Measurements from ENCODE around the gene PNCK. TPM values are rescaled to one million over a fixed set of nuclear protein-coding genes. Genes with fewer than 3 reads are reported as not detected.

The PNCK gene
- total RNA-seq, 2 experiments from 2014 or later, result 0.60 to 0.96 TPM

GRCh38 chrX:153643431-153644351 is 29.9 kb downstream of the PNCK start:
- CTCF ChIA-PET, result interaction anchor here (0.5 to 1.3 kb wide), 7 partner anchors 10 to 611 kb away, joined by 3 to 6 read pairs (median 3); no protein-coding TSS in a partner anchor
- Mint-ChIP-seq H3K27ac (no peak overlapping the region), H3K4me1 (peaks cover 9% of the 10 kb centered on the region), H3K27me3 (peaks cover 43% of the 10 kb centered on the region), H3K4me3 (no peak overlapping the region), H3K36me3 (ENCODE audit: low read depth) (no peaks in the 10 kb centered on the region), H3K9me3 (no peaks in the 10 kb centered on the region)
- POLR2A ChIA-PET, result no interaction called here
- DNase-seq, result no peak

DNA sequence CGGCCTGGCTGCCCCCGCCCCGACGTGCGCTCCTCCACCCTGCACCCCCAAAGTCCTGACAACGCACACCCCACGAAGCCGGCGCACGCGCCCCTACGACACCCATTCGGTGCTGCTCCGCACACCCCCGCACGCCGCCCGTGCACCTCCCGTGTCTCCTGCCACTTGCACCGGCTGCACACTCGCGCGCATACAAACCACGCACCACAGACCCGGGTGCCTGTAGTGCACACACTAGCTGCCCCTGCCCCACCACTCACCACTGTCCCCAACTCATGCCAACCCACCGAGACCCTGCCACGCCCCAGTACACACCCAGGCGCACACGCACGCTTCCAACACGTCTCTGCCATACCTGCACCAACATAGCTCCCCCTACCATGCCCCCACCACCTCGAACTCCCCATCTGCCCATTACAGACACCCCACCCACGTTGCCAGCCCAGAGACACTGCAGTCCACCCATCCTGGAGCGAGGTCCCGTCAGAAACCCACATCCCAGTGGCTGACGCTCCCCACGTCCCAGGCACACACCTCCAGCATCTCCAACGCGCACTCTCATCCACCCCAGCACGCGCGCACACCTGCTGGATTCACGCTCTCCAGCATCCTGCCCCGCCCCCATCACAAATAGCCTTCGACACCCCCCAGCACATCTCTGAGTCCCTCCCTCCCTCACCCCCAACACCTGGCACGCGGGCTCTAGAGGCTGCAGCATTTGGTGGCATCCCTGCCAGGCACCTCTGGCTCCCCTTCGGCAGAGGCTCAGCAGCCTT is 30.8 kb downstream of the PNCK start:
- ChIA-PET POLR2A (no interaction called here), CTCF (interaction anchor here (0.6 to 1.0 kb wide), 3 partner anchors 14 to 174 kb away, joined by 3 read pairs; no protein-coding TSS in a partner anchor)
- Mint-ChIP-seq H3K27ac (no peak overlapping the region), H3K4me1 (peaks cover 9% of the 10 kb centered on the region), H3K4me3 (no peak overlapping the region), H3K9me3 (no peaks in the 10 kb centered on the region), H3K36me3 (ENCODE audit: low read depth) (no peaks in the 10 kb centered on the region), H3K27me3 (peaks cover 39% of the 10 kb centered on the region)
- no peak for DNase-seq

DNA sequence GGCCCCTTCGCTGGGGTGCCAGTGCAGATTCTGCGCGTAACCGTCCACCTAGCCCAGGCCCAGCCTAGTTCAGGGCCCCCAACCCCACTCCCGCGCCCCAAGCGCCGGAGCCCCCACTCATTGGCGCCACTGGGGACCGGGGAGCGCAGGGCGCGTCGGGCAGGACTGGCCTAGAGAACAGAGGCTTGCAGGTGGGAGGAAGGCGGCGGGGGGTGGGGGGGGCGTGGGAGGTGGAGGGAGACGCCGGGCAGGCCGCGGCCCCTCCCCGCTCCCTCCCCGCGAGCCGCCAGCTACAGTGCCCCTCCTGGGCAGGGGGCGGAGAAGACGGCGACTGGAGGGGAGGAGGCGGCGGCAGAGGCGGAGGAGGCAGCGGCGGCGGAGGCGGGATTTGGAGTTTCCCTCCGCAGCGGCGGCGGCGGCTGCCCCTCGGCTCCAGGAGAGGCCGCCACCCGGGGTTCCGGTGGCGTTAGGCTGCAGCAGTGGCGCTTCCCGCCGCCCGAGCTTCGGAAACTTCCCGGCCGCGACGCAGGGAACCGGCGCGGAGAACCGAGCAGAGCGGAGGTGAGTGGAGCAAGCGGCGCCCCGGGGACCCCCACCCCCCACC is 31.5 kb downstream of the PNCK start:
- H3K27ac Mint-ChIP-seq, result no peak overlapping the region
- H3K36me3 Mint-ChIP-seq (ENCODE audit: low read depth), result no peaks in the 10 kb centered on the region
- H3K4me1 Mint-ChIP-seq, result peaks cover 9% of the 10 kb centered on the region
- no peak overlapping the region for H3K4me3 Mint-ChIP-seq
- peaks cover 36% of the 10 kb centered on the region for H3K27me3 Mint-ChIP-seq
- no peak for DNase-seq
- CTCF ChIA-PET, result no interaction called here
- POLR2A ChIA-PET, result no interaction called here
- H3K9me3 Mint-ChIP-seq, result no peaks in the 10 kb centered on the region

DNA sequence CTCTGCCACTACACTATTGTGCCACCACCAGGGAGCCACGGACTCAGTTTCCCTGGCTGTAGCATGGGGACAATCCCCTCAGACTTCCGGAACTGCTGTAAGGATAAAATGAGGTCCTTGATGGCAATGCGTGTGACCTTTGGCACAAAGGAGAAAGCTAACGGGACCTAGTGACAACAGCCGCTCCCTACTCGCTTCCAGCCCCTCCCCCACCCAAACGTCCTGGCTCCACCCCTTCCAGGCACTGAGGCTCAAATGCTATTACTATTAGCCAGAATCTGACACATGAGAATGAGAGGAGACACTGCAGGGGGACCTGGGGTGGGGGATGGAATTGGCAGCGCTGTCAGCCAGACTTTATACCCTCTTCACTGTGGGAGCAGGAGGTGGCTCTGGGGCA is 32.0 kb downstream of the PNCK start:
- Mint-ChIP-seq H3K27ac (no peak overlapping the region), H3K27me3 (peaks cover 36% of the 10 kb centered on the region), H3K4me3 (no peak overlapping the region), H3K36me3 (ENCODE audit: low read depth) (no peaks in the 10 kb centered on the region), H3K4me1 (peaks cover 9% of the 10 kb centered on the region), H3K9me3 (no peaks in the 10 kb centered on the region)
- ChIA-PET CTCF (no interaction called here), POLR2A (no interaction called here)
- no peak for DNase-seq

DNA sequence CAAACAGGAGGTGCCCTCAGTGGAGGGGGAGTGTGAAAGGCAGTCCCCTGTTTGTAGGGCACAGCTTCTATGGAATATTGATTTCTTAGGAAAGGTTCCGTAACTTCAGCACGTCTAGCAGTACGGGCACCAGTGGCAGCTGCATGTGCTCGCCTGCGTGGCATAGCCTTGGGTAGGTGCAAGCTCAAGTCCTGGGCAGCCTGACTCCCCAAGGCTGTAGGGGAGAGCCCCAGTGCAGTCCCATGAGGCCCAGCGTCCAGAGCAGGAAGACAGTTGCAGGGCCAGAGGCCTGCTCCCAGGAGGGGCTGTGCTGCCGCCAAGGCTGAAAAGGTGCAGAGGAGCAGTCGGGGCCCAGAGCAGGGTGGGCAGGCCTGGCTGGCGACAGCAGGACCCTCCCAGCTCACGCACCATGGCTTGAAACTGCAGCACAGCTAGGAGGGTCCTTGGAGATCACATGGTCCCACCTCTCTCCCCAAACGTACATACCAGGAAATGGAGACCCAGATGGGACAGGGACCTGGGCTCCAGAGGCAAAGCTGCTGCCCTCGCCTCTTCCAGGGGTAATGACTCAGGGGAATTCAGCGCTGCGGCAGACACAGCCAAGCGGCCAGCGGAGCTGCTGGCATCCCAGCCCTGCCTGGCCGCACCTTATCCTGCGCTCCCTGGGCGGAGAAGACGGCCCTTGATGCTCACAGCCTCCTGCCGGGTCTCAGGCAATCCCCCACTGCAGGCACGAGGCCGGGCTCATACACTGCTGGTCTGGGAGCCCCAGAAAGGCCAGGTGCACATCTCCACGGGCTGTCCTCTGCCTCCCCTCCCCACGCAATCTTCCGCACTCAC is 32.7 kb downstream of the PNCK start:
- no peak for DNase-seq
- no peak overlapping the region for H3K4me3 Mint-ChIP-seq

GRCh38 chrX:153640045-153640686 is 33.4 kb downstream of the PNCK start:
- peaks cover 26% of the 10 kb centered on the region for H3K27me3 Mint-ChIP-seq
- no peak for DNase-seq
- POLR2A ChIA-PET, result no interaction called here
- no peak overlapping the region for H3K27ac Mint-ChIP-seq
- H3K4me3 Mint-ChIP-seq, result no peak overlapping the region
- CTCF ChIA-PET, result interaction anchor here (1.2 kb wide), 1 partner anchor 8 kb away, joined by 3 read pairs; no protein-coding TSS in a partner anchor
- H3K4me1 Mint-ChIP-seq, result peaks cover 9% of the 10 kb centered on the region
- no peaks in the 10 kb centered on the region for H3K36me3 Mint-ChIP-seq (ENCODE audit: low read depth)
- H3K9me3 Mint-ChIP-seq, result no peaks in the 10 kb centered on the region

More for the DNA sequence above, 32.7 kb downstream of the PNCK start:
- H3K27me3 Mint-ChIP-seq, result peaks cover 32% of the 10 kb centered on the region
- no peaks in the 10 kb centered on the region for H3K9me3 Mint-ChIP-seq
- no peak overlapping the region for H3K27ac Mint-ChIP-seq
- CTCF ChIA-PET, result interaction anchor here (1.2 kb wide), 1 partner anchor 9 kb away, joined by 3 read pairs; no protein-coding TSS in a partner anchor
- POLR2A ChIA-PET, result no interaction called here
- peaks cover 9% of the 10 kb centered on the region for H3K4me1 Mint-ChIP-seq
- no peaks in the 10 kb centered on the region for H3K36me3 Mint-ChIP-seq (ENCODE audit: low read depth)

- POLR2A ChIA-PET, result no interaction called here
- CTCF ChIA-PET, result no interaction called here
- Mint-ChIP-seq H3K27me3 (peaks cover 20% of the 10 kb centered on the region), H3K9me3 (no peaks in the 10 kb centered on the region), H3K4me1 (peaks cover 9% of the 10 kb centered on the region), H3K4me3 (no peak overlapping the region), H3K27ac (no peak overlapping the region), H3K36me3 (ENCODE audit: low read depth) (no peaks in the 10 kb centered on the region)
- no peak for DNase-seq
Observed at GRCh38 chrX:153639177-153640044, 34.2 kb downstream of the PNCK start.

DNA sequence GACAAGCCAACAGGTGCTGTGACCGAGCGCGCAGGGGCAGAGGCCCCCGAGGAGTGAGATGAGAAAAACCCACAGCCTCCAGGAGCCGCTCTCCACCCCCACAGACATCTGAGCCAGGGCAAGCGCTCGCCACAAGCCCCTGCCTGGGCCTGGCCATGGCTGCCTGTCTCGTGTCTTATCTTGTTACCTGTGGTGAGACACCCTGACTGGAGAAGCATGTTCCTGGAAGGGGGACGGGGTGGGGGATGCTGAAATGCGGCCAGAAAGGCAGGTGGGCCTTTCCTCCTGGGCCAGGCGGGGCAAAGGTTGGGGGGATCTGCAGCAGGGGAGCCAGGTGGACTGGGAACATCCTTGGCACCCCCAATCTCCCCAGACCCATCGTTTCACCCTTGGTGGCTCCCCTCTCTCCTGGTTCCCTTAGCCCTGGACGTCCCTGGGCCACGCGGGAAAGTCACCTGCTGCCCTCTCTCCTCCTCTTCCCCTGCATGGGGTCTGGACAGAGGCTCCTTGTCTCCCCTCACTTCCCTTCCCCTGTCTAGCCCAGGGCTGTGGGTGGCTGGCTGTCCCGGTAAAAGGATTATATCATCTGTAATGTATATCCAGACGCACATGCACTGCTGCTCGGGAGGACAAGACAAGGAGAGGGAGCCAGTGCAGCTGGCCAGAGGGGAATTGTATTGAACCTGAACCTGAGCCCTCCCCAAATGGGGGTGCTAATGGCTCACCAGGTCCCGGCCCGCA is 35.0 kb downstream of the PNCK start:
- Mint-ChIP-seq H3K27ac (no peak overlapping the region), H3K27me3 (peaks cover 17% of the 10 kb centered on the region), H3K4me1 (peaks cover 9% of the 10 kb centered on the region), H3K4me3 (no peak overlapping the region), H3K9me3 (no peaks in the 10 kb centered on the region), H3K36me3 (ENCODE audit: low read depth) (no peaks in the 10 kb centered on the region)
- CTCF ChIA-PET, result no interaction called here
- no peak for DNase-seq
- POLR2A ChIA-PET, result no interaction called here

DNA sequence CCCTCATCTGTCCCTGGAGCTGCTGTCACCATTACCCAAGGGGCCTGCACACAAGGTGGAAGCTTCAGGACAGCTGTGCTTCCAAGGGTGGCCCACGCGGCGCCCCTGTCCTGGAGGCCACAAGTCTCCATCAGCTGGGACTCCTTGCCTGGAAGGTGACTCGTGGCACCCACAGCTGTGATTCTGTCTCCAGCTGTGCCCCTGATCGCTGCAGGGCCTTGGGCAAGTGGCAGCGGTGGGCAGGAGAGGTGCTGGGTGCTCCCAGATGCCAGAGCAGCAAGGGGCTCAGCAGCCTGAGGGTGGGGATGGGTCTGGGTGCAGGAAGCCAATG is 35.6 kb downstream of the PNCK start:
- CTCF ChIA-PET, result no interaction called here
- H3K36me3 Mint-ChIP-seq (ENCODE audit: low read depth), result no peaks in the 10 kb centered on the region
- POLR2A ChIA-PET, result interaction anchor here (1.3 kb wide), 1 partner anchor 28 kb away, joined by 4 read pairs; no protein-coding TSS in a partner anchor
- no peak for DNase-seq
- H3K4me1 Mint-ChIP-seq, result peaks cover 7% of the 10 kb centered on the region
- H3K9me3 Mint-ChIP-seq, result no peaks in the 10 kb centered on the region
- H3K27me3 Mint-ChIP-seq, result peaks cover 12% of the 10 kb centered on the region
- no peak overlapping the region for H3K27ac Mint-ChIP-seq
- no peak overlapping the region for H3K4me3 Mint-ChIP-seq

GRCh38 chrX:153637121-153638040 is 36.2 kb downstream of the PNCK start:
- no peaks in the 10 kb centered on the region for H3K9me3 Mint-ChIP-seq
- no peak overlapping the region for H3K27ac Mint-ChIP-seq
- no peak for DNase-seq
- ChIA-PET CTCF (no interaction called here), POLR2A (interaction anchor here (1.0 to 1.3 kb wide), 2 partner anchors 9 to 27 kb away, joined by 3 to 4 read pairs; partner anchors contain the start of gene DUSP9)
- no peaks in the 10 kb centered on the region for H3K36me3 Mint-ChIP-seq (ENCODE audit: low read depth)
- peaks cover 8% of the 10 kb centered on the region for H3K27me3 Mint-ChIP-seq
- no peak overlapping the region for H3K4me3 Mint-ChIP-seq
- peaks cover 3% of the 10 kb centered on the region for H3K4me1 Mint-ChIP-seq

Data from activated CD4-positive, alpha-beta memory T cell treated with anti-CD3 and anti-CD28 coated beads, Interleukin-2, amount 10 ng/mL, durations not matched to agents 7 days and 5 days (primary cell).